ENCODE results near the gene LIPJ. TPM values are rescaled to one million over a fixed set of nuclear protein-coding genes. Genes with fewer than 3 reads are reported as not detected.

LIPJ gene
- total RNA-seq, 1 donor, result 0.09 TPM

- no peak for TF ChIP-seq CTCF (IDR thresholded peaks at IDR 0.05; ENCODE audit: insufficient read depth, low read length)
- H3K4me3 ChIP-seq (ENCODE audit: low read depth, low read length), result no peak overlapping the region
Measured at GRCh38 chr10:88616250-88616977, 29.9 kb downstream of the LIPJ start.

DNA sequence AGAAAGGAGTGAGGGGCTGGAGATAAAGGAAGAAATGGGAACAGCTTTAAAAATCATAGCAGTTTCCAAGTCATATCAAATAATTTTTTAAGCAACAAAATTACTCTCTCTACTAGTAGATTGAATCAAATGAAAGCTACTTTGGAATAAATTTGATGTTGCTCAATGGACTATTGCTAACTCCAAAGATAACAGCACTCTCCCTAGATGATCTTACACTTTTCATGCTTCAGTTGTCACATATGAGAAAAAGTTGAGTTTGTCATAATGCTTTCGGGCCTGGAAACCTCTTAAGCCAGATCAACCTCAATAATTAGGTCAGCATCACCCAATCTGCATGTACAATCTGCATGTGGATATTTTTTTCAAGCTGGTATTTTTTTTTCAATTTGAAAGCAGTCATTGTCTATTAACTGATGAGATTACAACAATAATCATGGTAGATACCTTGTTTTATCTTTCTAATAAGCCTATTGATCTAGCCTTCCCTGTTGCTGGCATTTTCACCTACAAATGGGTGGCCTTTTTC is 31.3 kb downstream of the LIPJ start:
- peak; percentile 20 for DNase-seq (ENCODE audit: low read depth)
- no peak overlapping the region for H3K4me3 ChIP-seq (ENCODE audit: low read depth, low read length)
- no peak for TF ChIP-seq CTCF (IDR thresholded peaks at IDR 0.05; ENCODE audit: insufficient read depth, low read length)

More at GRCh38 chr10:88616250-88616977, 29.9 kb downstream of the LIPJ start:
- no peak for DNase-seq (ENCODE audit: low read depth)

- peak; percentile 35 for DNase-seq (ENCODE audit: low read depth)
- no peak overlapping the region for H3K4me3 ChIP-seq (ENCODE audit: low read depth, low read length)
- TF ChIP-seq CTCF (IDR thresholded peaks at IDR 0.05; ENCODE audit: insufficient read depth, low read length), result no peak
Measured at GRCh38 chr10:88618496-88618895, 31.9 kb downstream of the LIPJ start.

DNA sequence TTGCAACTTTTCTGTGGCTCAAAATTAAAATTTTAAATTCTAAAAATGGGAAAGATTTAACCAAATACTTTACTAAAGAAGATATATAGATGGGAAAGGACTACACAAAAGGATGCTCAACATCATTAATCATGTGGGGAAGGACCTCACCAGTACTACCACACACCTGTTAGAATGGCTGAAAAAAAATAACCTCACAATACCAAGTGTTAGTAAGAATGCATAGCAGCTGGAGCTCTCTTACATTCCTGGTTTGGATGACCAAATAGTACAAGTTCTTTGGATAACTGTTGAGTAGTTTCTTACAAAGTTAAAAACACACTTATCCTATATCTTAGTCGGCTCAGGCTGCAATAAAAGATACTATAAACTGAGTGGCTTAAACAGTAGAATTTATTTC is 33.9 kb downstream of the LIPJ start:
- no peak for TF ChIP-seq CTCF (IDR thresholded peaks at IDR 0.05; ENCODE audit: insufficient read depth, low read length)
- no peak for DNase-seq (ENCODE audit: low read depth)
- no peak overlapping the region for H3K4me3 ChIP-seq (ENCODE audit: low read depth, low read length)

DNA sequence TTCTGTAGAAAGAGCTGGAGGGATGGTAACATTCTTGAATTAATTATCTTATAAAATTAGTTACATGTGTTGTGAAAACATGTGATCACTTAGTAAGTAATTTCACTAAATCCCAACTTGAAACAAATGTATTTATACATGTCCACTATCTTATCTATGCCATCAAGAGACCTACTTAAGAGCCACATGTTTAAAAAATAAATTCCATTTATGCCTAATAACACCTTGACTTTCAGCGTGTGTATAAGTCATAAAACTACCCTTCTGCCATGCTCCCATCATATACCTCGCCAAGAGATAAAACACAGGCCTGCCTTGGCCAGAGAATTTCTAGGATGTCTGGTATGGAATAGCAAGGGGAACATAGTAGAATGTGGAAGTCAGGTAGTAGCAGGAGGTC is 37.3 kb downstream of the LIPJ start:
- H3K4me3 ChIP-seq (ENCODE audit: low read depth, low read length), result no peak overlapping the region
- no peak for DNase-seq (ENCODE audit: low read depth)
- TF ChIP-seq CTCF (IDR thresholded peaks at IDR 0.05; ENCODE audit: insufficient read depth, low read length), result no peak

DNA sequence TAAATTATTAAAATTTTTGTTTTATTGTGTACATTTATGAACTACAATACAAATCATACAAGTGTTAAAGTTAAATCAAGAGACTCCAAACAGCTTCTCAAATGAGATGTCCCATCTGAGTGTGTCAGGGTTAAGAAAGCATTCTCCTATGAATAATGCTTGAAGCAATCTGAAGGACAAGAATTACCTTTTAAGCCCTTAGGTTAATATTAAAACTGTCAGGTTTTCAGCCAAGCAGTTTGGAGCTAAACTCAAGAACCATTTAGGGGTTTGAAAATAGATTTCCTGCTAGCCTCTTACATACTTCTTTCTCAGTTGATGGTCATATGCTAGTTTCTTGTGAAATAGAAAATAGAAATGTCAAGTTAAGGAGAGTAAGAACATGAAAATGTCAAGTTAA is 38.3 kb downstream of the LIPJ start:
- no peak for TF ChIP-seq CTCF (IDR thresholded peaks at IDR 0.05; ENCODE audit: insufficient read depth, low read length)
- H3K4me3 ChIP-seq (ENCODE audit: low read depth, low read length), result no peak overlapping the region
- DNase-seq (ENCODE audit: low read depth), result no peak
